ENCODE data around the gene ERVK3-1.
A peak's percentile ranks its signal among the peaks of the same experiment; 100 is the strongest.
"Not testable (repeated sequence)": the region's sequence is repeated elsewhere in the genome, so short reads cannot be mapped to it uniquely, and the experiment has no call there.

The ERVK3-1 gene

DNA sequence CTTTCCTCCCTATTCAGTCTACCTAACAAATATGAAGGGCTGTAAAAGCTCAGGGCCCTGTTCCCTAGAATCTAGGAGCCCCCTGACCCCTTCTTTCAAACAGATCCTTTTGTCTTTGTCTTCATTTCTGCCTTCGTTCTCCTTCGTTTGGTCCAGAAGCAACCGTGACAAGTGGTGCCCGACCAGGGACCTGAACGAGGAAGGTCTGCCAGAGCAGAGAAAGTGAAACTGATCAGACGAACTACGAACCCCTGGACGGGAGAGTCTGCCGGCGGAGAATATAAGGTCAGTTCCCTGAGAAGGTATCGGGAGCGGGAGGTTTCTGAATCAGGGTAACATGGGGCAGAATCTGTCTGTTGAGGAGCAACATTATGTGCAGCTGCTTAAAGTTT, 751 bp downstream of the ERVK3-1 start:
- no peak for DNase-seq

DNA sequence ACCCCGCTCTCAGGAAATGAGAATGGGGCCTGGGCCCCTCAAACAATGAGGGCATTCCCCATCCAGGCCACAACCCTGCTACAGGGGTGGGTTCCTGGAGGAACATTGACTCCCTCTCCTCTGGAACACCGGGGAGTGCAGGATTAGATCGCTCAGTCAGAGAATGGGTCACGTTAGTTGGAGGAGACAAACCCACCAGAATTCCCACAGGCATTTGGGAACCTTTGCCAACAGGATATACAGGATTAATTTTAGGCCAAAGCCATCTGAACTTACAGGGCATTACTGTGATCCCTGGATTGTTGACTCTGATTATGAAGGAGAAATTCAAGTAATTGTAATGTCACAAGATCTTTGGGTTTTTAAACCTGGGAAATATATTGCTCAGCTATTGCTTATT, 2.6 kb downstream of the ERVK3-1 start:
- DNase-seq: no peak

DNA sequence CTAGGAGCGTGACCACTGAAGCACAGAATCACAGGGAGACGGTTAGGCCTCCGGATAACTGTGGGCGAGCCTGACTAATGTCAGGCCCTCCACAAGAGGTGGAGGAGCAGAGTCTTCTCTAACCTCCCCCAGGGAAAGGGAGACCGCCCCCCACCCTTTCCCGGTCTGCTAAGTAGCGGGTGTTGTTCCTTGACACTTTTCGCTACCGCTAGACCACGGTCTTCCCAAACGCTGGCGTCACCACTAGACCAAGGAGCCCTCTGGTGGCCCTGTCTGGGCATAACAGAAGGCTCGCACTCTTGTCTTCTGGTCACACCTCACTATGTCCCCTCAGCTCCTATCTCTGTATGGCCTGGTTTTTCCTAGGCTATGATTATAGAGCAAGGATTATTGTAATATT, 5.5 kb downstream of the ERVK3-1 start:
- not testable (repeated sequence) for DNase-seq

DNA sequence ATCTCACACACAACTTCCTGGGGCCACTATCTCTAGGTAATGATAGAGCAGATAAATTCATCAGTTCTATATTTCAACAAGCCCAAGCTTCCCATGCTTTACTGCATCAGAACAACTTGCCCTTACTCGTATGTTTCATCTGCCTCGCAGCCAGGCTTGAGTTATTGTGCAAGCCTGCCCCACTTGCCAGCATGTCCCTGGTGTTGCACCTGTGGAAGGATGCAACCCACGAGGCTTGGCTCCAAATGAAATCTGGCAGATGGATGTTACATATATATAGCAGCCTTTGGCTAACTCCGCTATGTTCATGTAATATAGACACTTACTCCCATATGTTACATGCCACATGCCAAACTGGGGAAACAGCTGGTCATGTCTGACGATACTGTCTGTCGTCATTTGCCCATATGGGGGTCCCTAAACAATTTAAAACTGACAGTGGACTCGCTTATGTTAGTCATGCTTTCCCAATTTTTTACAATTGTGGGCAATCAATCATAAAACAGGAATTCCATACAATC, 6.2 kb downstream of the ERVK3-1 start:
- no peak for DNase-seq

DNA sequence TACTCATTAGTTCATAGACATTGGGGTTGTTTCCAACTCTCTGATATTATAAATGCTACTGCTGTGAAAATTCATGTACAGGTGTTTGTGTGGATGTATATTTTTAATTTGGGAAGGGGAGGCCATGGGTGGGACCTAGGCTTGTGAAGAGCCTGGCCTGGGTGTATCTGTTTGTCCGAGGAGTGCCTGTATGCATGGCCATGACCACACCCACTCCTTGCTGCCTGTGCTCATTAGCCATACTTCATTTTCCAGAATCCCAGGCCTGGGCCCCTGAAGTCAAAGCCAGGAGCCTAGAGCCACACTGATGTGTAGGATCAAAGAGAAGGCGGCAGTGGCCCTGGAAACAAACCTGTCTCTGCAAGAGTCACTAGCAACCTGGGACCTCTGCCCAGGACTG, 10.4 kb downstream of the ERVK3-1 start:
- no peak for DNase-seq

DNA sequence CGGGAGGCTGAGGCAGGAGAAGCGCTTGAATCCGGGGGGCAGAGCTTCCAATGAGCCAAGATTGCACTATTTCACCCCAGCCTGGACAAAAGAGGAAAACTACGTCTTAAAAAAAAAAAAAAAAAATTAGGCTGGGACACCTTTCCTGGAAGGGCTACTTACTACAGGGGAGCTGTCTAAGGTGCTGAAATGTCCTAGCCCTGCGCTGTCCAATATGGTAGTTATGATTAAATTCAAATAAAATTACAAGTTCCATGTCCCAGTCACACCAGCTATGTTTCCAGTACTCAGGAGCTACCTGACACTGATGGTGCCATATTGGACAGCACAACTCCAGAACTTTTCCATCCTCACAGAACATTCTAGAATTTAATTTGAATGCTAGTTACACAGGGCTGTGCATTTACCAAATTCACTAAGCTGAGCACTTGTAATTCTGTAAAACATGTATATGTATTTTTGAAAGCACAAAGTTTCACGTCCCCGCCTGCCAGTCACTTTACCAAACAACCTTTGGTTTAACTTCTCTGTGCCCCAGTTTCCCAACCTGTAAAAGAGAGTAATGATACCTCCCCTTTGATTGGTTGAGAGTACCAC, 12.4 kb downstream of the ERVK3-1 start:
- no peak for DNase-seq

DNA sequence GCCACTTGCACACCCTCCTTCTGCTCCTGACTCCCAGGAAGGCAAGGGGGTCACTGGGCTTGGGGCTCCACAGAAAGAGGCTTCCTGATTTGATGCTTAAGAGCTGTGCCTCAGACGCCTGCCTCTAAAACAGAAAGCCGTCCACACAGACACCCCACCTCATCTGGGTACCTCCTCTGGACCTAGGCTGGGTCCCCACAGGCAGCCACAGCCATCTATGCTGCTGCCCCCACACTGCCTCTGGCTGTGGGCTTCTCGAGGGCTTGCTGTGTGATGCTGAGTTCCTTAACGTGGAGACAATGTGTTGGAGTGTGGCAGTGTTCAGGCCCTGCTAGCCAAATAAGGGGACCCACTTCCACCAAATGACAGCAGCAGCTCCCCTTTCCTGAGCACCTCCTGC, 13.1 kb downstream of the ERVK3-1 start:
- DNase-seq: no peak

DNA sequence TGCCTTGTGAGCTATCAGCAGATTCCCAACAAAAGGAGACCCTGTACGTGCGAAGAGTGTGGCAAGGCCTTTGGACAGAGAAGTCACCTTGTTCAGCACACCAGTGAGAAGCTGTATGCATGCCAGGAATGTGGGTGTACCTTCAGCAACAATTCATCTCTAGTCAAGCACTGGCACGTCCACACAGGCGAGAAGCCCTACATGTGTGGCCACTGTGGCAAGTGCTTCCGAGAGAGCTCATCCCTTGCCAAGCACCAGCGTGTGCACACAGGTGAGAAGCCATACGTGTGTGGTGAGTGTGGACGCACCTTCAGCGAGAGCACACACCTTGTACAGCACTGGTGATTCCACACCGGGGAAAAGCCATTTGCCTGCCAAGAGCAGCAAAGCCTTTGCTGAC, 14.1 kb downstream of the ERVK3-1 start:
- no peak for DNase-seq

DNA sequence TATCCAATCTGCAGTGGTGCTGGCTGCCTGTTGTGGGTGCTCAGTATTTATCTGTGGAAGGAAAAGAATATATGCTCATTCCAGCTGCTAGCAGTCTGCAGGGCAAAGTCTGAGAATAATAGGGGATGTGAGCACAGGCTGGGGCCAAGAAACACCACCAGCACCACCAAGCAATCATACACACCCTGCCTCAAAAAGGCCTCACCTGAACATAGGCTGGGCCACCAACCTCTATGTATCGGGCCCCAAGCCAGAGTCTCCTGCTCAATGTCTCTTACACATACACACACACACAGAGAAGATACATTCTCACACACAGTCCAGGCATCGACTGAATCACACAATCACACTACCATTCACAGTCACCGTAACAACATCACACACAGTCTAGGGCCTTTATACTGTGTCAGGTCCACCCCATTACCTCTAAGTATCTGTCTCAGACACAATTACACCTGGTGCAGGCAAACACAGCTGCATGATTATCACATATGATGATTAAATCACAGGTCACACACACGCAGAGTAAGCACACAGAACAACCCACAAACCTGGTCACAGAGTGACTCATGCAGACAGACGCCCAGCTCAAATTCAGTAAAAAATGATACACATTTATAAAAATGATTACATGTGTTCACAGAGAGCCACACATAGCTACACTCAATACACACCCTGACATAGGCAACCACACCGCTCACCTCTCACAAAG, 20.3 kb downstream of the ERVK3-1 start:
- no peak for DNase-seq

DNA sequence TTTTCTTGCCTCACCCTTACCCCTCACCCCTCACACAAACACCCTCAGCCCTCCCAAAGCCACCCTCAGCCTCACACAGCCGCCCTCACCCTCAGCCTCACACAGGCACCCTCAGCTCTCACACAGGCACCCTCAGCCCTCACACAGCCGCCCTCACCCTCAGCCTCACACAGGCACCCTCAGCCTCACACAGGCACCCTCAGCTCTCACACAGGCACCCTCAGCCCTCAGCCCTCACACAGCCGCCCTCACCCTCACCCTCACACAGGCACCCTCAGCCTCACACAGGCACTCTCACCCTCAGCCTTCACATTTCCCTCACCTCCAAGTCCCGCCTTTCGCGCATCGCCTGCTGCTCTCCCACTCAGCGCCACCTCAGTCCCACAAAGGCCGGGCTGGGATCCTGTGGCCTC, 21.3 kb downstream of the ERVK3-1 start:
- DNase-seq: no peak

DNA sequence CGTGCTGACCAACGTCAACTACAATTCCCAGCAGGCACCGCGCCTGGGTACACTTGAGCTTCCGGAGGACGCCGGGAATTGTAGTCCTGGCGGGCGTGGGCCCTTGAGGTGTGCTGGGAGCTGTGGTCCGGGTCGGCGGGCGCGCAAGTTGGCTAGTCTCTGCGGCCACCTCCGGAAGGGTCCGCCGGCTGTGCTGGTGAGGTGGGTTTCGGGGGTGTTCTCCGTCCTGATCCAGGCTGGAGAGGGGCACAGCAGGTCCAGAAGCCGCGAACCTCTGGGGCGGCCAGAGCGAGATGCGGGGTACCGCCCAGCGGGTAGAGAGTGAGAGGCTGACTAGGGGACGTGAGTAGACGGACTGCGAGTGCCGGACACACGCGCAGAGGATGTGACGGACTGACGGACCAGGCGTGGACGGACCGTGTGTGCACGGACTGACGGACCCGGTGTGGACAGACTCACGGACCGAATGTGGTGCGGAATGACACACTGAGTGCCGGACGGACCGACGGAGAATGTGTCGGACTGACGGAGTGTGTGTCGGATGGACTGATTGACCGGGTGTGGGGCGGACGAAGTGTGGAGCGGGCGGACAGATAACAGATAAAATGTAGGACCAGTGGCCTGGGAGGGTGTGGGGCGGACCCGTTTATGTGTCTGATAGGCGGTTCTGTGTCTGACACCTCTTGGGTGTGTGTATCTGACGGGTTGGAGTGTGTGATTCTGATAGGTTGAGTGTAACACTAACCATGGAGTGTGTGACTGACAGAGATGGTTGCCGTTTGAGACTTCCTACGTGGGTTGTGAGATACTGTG, 21.9 kb downstream of the ERVK3-1 start, which contains the start of gene ZSCAN22:
Gene ZSCAN22 (plus strand): TSS at position 81 of the 813 bp plus-strand sequence. CDS start 7,809 bp downstream, outside the sequence.
- DNase-seq: peak; percentile 83

DNA sequence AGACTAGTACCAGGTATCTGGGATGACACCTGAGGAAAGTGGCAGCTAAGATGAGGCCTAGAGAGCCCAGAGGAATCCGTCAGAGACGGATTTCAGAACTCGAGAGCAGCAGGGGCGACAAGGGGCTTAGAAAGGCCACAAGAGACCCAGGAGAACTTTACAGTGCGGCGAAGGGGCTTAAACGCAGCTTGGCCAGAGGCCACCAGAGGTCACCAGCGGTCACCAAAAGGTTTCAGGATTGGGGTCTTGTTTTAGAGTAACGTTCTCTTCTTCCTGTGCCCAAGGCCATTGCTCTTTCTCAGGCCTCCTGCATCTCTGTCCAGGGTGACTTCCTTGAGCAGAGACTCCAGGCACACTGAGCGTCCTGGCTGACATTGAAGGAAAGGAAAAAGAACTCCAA, 23.8 kb downstream of the ERVK3-1 start:
- no peak for DNase-seq

DNA sequence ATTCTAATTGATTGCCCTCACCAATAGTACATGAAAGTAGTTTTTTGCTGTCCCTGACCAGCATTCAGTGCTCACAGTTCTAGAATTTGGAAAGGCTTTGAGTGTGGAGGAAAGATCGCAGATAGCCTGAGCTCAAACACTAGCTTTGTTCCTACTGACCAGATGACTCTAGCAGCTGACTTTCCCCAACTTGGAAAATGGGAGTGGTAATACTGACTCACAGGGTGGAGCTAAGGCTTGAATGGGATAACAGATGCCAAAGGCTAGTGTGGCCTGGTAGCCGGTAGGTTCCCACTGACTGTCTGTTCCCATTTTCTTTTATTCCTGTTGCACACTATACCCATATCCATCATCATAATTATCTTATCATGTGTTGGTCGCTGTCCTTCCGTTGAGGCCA, 25.3 kb downstream of the ERVK3-1 start:
- no peak for DNase-seq

DNA sequence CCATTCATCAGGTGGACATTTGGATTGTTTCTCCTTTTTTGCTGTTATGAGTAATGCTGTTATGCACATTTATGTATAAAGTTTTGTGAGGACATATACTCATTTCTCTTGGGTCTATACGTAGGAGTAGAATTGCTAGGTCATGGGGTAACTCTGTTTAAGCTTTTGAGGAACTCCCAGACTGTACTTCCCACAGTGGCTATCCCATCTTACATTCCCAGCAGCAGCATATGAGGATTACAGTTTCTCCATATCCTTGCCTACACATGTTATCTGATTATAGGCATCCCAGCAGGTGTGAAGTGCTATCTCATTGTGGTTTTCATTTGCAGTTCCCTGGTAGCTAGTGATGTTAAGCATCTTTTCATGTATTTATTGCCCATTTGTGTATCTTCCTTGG, 27.5 kb downstream of the ERVK3-1 start:
- DNase-seq: no peak

DNA sequence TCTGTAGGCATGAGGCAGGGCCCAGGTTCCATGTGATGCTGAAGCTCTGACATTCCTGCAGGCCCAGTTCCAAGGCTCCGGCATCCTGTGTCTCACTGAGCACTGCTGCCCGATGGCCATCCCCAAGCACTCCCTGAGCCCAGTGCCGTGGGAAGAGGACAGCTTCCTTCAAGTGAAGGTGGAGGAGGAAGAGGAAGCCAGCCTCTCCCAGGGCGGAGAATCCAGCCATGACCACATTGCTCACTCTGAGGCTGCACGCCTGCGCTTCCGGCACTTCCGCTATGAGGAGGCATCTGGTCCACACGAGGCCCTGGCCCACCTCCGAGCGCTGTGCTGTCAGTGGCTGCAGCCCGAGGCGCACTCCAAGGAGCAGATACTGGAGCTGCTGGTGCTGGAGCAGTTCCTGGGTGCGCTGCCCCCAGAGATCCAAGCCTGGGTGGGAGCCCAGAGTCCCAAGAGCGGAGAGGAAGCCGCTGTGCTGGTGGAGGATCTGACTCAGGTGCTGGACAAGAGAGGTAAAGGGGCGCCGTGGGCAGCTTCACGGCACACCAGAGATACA, 29.6 kb downstream of the ERVK3-1 start:
- DNase-seq: no peak

DNA sequence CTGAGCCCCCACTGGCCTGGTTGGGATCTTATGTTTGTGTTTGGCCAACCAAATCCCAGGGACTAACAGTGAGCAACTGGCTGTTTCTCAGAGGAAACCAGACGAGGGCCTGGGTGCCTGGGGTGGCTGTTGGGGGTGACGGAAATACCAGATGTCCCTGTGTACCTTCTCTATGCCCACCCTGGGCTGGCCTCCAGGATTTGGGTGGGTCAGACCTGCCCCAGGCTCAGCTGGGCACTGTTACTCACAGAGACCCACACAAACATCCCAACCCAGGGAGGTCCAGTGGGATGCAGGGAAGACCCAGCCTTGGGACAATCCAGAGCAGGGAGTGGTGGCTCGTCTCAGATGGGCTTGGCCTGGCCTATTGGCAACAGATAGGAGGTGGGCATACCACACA, 30.5 kb downstream of the ERVK3-1 start:
- DNase-seq: no peak

DNA sequence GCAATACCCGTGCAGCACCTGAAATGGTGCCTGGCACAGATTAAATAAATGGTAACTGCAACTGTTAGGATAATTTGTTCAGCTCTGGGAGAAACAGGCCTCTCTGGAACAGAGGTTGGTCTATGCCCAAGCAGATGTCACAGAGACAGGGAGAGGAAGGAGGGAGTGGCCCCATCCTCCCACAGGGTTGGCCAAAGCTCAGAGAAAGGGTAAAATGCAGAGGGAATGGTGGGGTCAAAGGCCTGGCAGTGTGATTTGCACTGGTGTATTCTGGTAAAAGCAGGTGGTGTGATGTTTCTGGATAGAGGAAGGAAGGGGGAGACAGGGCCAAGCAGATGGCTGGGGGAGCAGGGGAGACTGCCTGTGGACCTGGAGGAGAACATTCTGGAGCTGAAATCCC, 31.0 kb downstream of the ERVK3-1 start:
- DNase-seq: no peak

DNA sequence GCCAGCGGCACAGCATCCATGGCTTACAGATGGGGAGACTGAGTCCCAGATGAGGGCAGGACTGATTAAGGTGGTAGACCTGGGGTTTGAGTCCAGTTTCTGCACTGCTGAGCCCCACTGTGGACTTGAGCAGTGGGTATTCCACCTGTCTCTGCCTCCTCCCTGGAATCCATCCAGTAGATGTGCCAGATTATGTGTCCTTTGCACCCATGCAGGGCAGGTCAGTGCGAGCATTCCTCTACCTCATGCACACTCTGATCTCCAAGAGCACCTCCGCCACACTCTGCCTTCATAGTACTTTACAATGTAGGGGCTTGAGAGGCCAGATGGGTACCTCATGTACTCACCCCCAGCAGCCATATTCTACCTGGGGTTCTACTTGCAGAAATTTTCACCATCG, 31.6 kb downstream of the ERVK3-1 start:
- DNase-seq: no peak

DNA sequence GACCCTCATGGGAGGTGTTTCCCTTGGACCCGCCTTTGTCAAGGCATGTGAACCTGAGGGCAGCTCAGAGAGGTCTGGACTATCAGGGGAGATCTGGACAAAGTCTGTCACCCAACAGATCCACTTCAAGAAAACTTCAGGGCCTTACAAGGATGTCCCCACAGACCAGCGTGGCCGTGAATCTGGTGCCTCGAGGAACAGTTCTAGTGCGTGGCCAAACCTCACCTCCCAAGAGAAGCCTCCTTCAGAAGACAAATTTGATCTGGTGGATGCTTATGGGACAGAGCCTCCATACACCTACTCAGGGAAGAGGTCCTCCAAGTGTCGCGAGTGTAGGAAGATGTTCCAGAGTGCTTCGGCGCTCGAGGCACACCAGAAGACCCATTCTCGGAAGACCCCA, 33.2 kb downstream of the ERVK3-1 start:
- DNase-seq: no peak

DNA sequence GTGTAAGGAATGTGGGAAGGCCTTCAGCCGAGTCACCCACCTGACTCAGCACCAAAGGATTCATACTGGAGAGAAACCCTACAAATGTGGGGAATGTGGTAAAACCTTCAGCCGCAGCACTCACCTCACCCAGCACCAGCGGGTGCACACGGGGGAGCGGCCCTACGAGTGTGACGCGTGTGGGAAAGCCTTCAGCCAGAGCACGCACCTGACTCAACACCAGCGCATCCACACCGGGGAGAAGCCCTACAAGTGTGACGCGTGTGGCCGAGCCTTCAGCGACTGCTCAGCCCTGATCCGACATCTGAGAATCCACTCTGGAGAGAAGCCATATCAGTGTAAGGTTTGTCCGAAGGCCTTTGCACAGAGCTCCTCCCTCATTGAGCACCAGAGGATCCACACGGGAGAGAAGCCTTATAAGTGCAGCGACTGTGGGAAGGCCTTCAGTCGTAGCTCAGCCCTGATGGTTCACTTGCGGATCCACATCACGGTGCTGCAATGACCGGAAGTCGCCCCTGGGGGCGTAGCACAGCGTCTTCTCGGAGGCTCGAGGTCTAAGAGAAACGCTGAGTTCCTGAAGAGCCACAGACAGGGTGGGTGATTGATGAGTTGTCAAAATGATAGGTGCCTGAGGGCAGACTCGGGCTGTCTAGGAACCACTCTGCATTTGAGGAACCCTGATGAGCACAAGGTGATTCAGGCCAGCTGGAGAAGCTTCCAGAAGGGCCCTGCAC, 33.8 kb downstream of the ERVK3-1 start:
- no peak for DNase-seq

DNA sequence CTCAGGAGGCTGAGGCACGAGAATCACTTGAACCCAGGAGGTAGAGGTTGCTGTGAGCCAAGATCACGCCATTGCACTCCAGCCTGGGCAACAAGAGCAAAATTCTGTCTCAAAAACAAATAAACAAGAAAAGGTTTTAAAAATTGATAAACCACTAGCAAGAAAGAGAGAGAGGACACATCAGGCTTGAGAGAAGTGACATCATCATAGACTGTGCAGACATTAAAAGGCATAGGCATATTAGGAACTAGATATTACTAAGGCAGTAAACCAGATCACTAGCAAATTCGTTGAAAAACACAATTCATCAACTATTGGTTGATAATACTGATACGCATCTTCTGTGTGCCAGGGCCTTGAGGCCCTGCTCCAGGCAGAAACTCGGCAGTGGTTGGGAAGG, 40.4 kb downstream of the ERVK3-1 start:
- DNase-seq: no peak
